GM21529 (cell line): ENCODE measurements around the gene SF3B3.
"Not testable (repeated sequence)": the region's sequence is repeated elsewhere in the genome, so short reads cannot be mapped to it uniquely, and the experiment has no call there.

Experiments
- ATAC-seq: cut with Tn5 transposase; IDR thresholded peaks from one replicate; pipeline ENCODE4 v1.9.1; 2021; ENCODE audit not compliant: unreplicated experiment

Gene SF3B3

GRCh38 chr16:70511833-70512232, 11.8 kb upstream of the SF3B3 start:
- ATAC-seq: no peak

- no peak for ATAC-seq
Measured at GRCh38 chr16:70512456-70512855, 11.2 kb upstream of the SF3B3 start.

GRCh38 chr16:70520612-70521297, 2.9 kb upstream of the SF3B3 start:
- ATAC-seq: no peak

GRCh38 chr16:70522216-70523075, 1.2 kb upstream of the SF3B3 start:
- no peak for ATAC-seq

- peak; percentile 50 for ATAC-seq
Measured at GRCh38 chr16:70523076-70523742, 407 bp upstream of the SF3B3 start, which contains the start of gene COG4. TSS of gene COG4 (minus strand) at chr16:70523554. CDS start at chr16:70523543, 11 bp downstream.

- not testable (repeated sequence) for ATAC-seq
Measured at GRCh38 chr16:70524399-70524825, 796 bp downstream of the SF3B3 start.

- no peak for ATAC-seq
Measured at GRCh38 chr16:70526403-70526802, 2.8 kb downstream of the SF3B3 start.

GRCh38 chr16:70527315-70527996, 3.8 kb downstream of the SF3B3 start:
- no peak for ATAC-seq

- ATAC-seq: no peak
Measured at GRCh38 chr16:70529051-70529777, 5.6 kb downstream of the SF3B3 start.

- not testable (repeated sequence) for ATAC-seq
Measured at GRCh38 chr16:70529954-70530353, 6.3 kb downstream of the SF3B3 start.

- ATAC-seq: no peak
Measured at GRCh38 chr16:70534971-70535370, 11.4 kb downstream of the SF3B3 start.

GRCh38 chr16:70540994-70541393, 17.4 kb downstream of the SF3B3 start:
- ATAC-seq: no peak

GRCh38 chr16:70544548-70544947, 20.9 kb downstream of the SF3B3 start:
- ATAC-seq: no peak

GRCh38 chr16:70548936-70549335, 25.3 kb downstream of the SF3B3 start:
- ATAC-seq: no peak

GRCh38 chr16:70550082-70550481, 26.5 kb downstream of the SF3B3 start:
- no peak for ATAC-seq

- ATAC-seq: no peak
Measured at GRCh38 chr16:70551788-70552187, 28.2 kb downstream of the SF3B3 start.

GRCh38 chr16:70552675-70553074, 29.1 kb downstream of the SF3B3 start:
- ATAC-seq: no peak

GRCh38 chr16:70553645-70554044, 30.0 kb downstream of the SF3B3 start:
- ATAC-seq: no peak

- ATAC-seq: no peak
Measured at GRCh38 chr16:70556063-70556462, 32.4 kb downstream of the SF3B3 start.

- no peak for ATAC-seq
Measured at GRCh38 chr16:70561623-70562022, 38.0 kb downstream of the SF3B3 start.
